Endothelial cell of hepatic sinusoid (primary cell): ENCODE results near the gene LYSMD1.

ENCODE experiments used
- in situ Hi-C: cut with HindIII; loops from 2 replicates; pipeline ENCODE4 v1.10.0; 2017; ENCODE audit warnings: low sequenced_read_pairs

Gene LYSMD1

GRCh38 chr1:151143057-151143435 lies 22.7 kb downstream of the LYSMD1 start:
- in situ Hi-C loops, result no loop called here

- in situ Hi-C loops, result no loop called here
Measured at GRCh38 chr1:151142411-151143056, 23.2 kb downstream of the LYSMD1 start.

- in situ Hi-C loops, result no loop called here
Measured at GRCh38 chr1:151137789-151138188, 27.9 kb downstream of the LYSMD1 start.

GRCh38 chr1:151135433-151136385 lies 30.0 kb downstream of the LYSMD1 start:
- in situ Hi-C loops, result no loop called here

- in situ Hi-C loops, result no loop called here
Measured at GRCh38 chr1:151134991-151135390, 30.7 kb downstream of the LYSMD1 start.

- in situ Hi-C loops, result no loop called here
Measured at GRCh38 chr1:151134396-151134795, 31.3 kb downstream of the LYSMD1 start.

- in situ Hi-C loops, result no loop called here
Measured at GRCh38 chr1:151133018-151133806, 32.5 kb downstream of the LYSMD1 start.

- in situ Hi-C loops, result no loop called here
Measured at GRCh38 chr1:151132335-151133017, 33.2 kb downstream of the LYSMD1 start.

GRCh38 chr1:151131701-151132334 lies 33.9 kb downstream of the LYSMD1 start:
- in situ Hi-C loops, result no loop called here

GRCh38 chr1:151130987-151131586 lies 34.6 kb downstream of the LYSMD1 start:
- in situ Hi-C loops, result no loop called here

GRCh38 chr1:151128800-151129199 lies 36.9 kb downstream of the LYSMD1 start:
- in situ Hi-C loops, result no loop called here

GRCh38 chr1:151124763-151125403 lies 40.8 kb downstream of the LYSMD1 start:
- in situ Hi-C loops, result loop anchor here (5.0 kb wide), 1 partner anchor 32 kb away; the partner anchor contains the start of gene TNFAIP8L2

GRCh38 chr1:151113877-151114276 lies 51.8 kb downstream of the LYSMD1 start:
- in situ Hi-C loops, result no loop called here
